ENCODE data around the gene TMOD4.

DNA sequence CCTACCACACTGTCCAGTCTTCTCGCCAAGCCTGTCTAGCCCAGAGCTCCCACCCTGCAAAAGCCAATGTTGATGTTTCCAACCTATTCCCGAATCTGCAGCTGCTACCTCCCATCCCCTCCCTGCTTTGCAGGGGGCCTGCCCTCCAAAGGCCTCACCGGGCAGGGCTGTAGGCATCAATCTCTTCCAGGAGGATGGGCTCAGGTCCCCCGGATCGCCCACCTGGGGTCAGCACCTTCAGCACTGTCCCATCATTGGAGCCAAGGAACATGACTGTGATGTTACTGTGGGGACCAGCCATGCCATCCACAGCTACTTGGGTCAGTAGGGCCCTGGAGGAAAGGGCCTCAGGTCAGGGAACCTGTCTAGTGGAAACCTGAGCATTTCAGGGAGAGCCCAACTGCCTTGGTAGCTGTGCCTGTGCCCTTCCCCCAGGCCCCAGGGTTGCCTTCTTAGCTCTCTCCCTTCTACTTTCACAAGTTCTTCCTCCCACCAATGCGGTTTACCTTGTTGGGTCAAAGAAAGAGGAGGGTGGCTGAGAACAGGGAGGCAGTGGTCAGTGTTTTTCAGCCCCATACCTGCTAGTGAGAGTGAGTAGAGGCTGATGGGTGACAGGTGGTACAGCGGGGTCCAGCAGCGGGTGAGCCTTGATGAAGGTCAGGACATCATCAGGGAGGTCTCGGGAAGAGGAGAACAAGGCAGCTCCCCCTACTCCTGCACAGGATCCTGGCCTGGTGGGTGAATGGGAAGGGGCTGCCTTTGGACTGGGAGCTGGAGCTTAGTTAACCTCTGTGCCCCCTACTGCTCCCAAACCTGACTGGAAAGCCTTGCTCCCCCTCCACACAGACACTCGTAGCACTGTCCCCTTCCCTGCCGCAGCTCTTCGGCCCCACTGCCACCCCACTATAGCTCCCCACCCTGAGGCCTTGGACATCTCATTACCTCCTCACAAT lies 40.1 kb downstream of the TMOD4 start:
- no peak for TF ChIP-seq RAD21 (CRISPR knock-in tag; IDR thresholded peaks at IDR 0.05)
- no peak for TF ChIP-seq MTF1 (CRISPR knock-in tag; IDR thresholded peaks at IDR 0.05)
- no peak for TF ChIP-seq ZNF605 (CRISPR knock-in tag; IDR thresholded peaks at IDR 0.05)
- TF ChIP-seq ZNF124 (CRISPR knock-in tag; IDR thresholded peaks at IDR 0.05): no peak
- no peak for TF ChIP-seq NFE2L2 (IDR thresholded peaks at IDR 0.05; ENCODE audit: low read length)
- TF ChIP-seq GLI4 (CRISPR knock-in tag; IDR thresholded peaks at IDR 0.05; ENCODE audit: borderline replicate concordance): no peak
- TF ChIP-seq, protein P1, sequence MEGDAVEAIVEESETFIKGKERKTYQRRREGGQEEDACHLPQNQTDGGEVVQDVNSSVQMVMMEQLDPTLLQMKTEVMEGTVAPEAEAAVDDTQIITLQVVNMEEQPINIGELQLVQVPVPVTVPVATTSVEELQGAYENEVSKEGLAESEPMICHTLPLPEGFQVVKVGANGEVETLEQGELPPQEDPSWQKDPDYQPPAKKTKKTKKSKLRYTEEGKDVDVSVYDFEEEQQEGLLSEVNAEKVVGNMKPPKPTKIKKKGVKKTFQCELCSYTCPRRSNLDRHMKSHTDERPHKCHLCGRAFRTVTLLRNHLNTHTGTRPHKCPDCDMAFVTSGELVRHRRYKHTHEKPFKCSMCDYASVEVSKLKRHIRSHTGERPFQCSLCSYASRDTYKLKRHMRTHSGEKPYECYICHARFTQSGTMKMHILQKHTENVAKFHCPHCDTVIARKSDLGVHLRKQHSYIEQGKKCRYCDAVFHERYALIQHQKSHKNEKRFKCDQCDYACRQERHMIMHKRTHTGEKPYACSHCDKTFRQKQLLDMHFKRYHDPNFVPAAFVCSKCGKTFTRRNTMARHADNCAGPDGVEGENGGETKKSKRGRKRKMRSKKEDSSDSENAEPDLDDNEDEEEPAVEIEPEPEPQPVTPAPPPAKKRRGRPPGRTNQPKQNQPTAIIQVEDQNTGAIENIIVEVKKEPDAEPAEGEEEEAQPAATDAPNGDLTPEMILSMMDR (CRISPR knock-in tag; IDR thresholded peaks at IDR 0.05): peak; percentile 28
- TF ChIP-seq MXI1 (IDR thresholded peaks at IDR 0.05; ENCODE audit: borderline replicate concordance, low read depth, low read length): no peak
- TF ChIP-seq, protein P2, sequence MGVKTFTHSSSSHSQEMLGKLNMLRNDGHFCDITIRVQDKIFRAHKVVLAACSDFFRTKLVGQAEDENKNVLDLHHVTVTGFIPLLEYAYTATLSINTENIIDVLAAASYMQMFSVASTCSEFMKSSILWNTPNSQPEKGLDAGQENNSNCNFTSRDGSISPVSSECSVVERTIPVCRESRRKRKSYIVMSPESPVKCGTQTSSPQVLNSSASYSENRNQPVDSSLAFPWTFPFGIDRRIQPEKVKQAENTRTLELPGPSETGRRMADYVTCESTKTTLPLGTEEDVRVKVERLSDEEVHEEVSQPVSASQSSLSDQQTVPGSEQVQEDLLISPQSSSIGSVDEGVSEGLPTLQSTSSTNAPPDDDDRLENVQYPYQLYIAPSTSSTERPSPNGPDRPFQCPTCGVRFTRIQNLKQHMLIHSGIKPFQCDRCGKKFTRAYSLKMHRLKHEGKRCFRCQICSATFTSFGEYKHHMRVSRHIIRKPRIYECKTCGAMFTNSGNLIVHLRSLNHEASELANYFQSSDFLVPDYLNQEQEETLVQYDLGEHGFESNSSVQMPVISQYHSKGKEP (CRISPR knock-in tag; IDR thresholded peaks at IDR 0.05): no peak
- no peak for TF ChIP-seq RNF2 (conservative IDR thresholded peaks at IDR 0.05; ENCODE audit: low read depth)
- TF ChIP-seq TBP (CRISPR knock-in tag; IDR thresholded peaks at IDR 0.05): no peak
- no peak for TF ChIP-seq NBN (conservative IDR thresholded peaks at IDR 0.05)

All from HepG2 (cell line).